GM12878 (cell line): ENCODE measurements around the gene PDE6C. TPM values are rescaled to one million over a fixed set of nuclear protein-coding genes. Genes with fewer than 3 reads are reported as not detected.

Experiments used
- ATAC-seq: fragments of 200-7000 bp; cut with Tn5 transposase; 3 replicates; pipeline ENCODE4 v1.9.1; 2020; ENCODE audit warnings: mild to moderate bottlenecking, moderate library complexity
- BruUV-seq: library from RNA; stranded (reverse); fragments of 400-500 nt; replicated peaks from 2 replicates; lab custom pipeline; 2021; lab: Mats Ljungman, UMichigan
- CTCF ChIA-PET: fragments of 300-600 bp; sonication (Branson Sonifier 250); formaldehyde crosslinking; extraction: SDS; loops from one replicate; lab custom pipeline; 2021; ENCODE audit warnings: inconsistent platforms; lab: Yijun Ruan, JAX
- POLR2A ChIA-PET: fragments of 350-600 bp; formaldehyde crosslinking; extraction: SDS; loops from one replicate; lab custom pipeline; 2021; ENCODE audit warnings: inconsistent platforms; lab: Charles Lee
- RAD21 ChIA-PET: fragments of 300-600 bp; sonication (Branson Sonifier 250); formaldehyde crosslinking; loops from one replicate; lab custom pipeline; 2023; ENCODE audit warnings: antibody characterized with exemption; ENCODE audit not compliant: unreplicated experiment; lab: Charles Lee
- SMC1A ChIA-PET: fragments of 300-600 bp; sonication (Branson Sonifier 250); formaldehyde crosslinking; loops from one replicate; lab custom pipeline; 2023; ENCODE audit not compliant: unreplicated experiment, uncharacterized antibody; lab: Charles Lee
- DNase-seq: peaks from one replicate; pipeline ENCODE4 v3.0.0-alpha.2; 2011; ENCODE audit warnings: low read depth, low spot score
- FAIRE-seq: peaks from 3 replicates; lab custom pipeline; 2011; peaks lifted over from hg19 to GRCh38; lab: Jason Lieb, UNC
- H2AFZ ChIP-seq: 2 replicates; pipeline ENCODE4 v1.6.0; 2011; ENCODE audit warnings: low read depth, low read length, control low read depth; ENCODE audit not compliant: control insufficient read depth
- H3K27ac ChIP-seq: 2 replicates; pipeline ENCODE4 v1.5.1; 2011; ENCODE audit warnings: control low read depth; ENCODE audit not compliant: control insufficient read depth, insufficient read depth
- H3K27me3 ChIP-seq, 2 experiments: replicated peaks in 1 of 2; 2 replicates each; pipeline versions ENCODE4 v1.6.0 to v1.6.1; 2011; ENCODE audit warnings: low read length in 1 of 2; ENCODE audit not compliant: control insufficient read depth in 2 of 2, insufficient read depth in 2 of 2
- H3K36me3 ChIP-seq, 2 experiments: 2 replicates each; pipeline ENCODE4 v1.5.1; 2011; ENCODE audit warnings: low read length in 1 of 2; ENCODE audit not compliant: control insufficient read depth in 2 of 2, insufficient read depth in 2 of 2
- H3K4me1 ChIP-seq: 2 replicates; pipeline ENCODE4 v1.6.1; 2011; ENCODE audit warnings: mild to moderate bottlenecking, low read length, moderate library complexity, mixed read lengths; ENCODE audit not compliant: control insufficient read depth, insufficient read depth
- H3K4me2 ChIP-seq: 2 replicates; pipeline ENCODE4 v1.6.0; 2011; ENCODE audit warnings: control low read depth; ENCODE audit not compliant: control insufficient read depth, insufficient read depth
- H3K4me3 ChIP-seq: fragments of 200-600 bp; sonication (generic); 2 replicates; pipeline ENCODE4 v1.5.1; 2016
- H3K79me2 ChIP-seq: 2 replicates; pipeline ENCODE4 v1.6.0; 2011; ENCODE audit warnings: low read length; ENCODE audit not compliant: control insufficient read depth, insufficient read depth
- H3K9ac ChIP-seq: 2 replicates; pipeline ENCODE4 v1.8.0; 2011; ENCODE audit warnings: low read length, control low read depth, mixed read lengths; ENCODE audit not compliant: control insufficient read depth, insufficient read depth
- H3K9me3 ChIP-seq: replicated peaks from 3 replicates; pipeline ENCODE4 v1.5.1; 2011; ENCODE audit warnings: mild to moderate bottlenecking, low read length; ENCODE audit not compliant: control insufficient read depth, insufficient read depth
- H4K20me1 ChIP-seq: 2 replicates; pipeline ENCODE4 v1.6.0; 2011; ENCODE audit not compliant: control insufficient read depth, insufficient read depth
- ATF3 ChIP-seq: IDR thresholded peaks from 2 replicates; pipeline ENCODE4 v1.6.1; 2011; ENCODE audit warnings: low read depth, mild to moderate bottlenecking, low read length, moderate library complexity, borderline replicate concordance; ENCODE audit errors: extremely low read depth
- BMI1 ChIP-seq: fragments of 450-650 bp; IDR thresholded peaks from 2 replicates; pipeline ENCODE4 v1.6.1; 2016; ENCODE audit warnings: mild to moderate bottlenecking, moderate library complexity, borderline replicate concordance
- CBX5 ChIP-seq: sonication (generic); IDR thresholded peaks from 2 replicates; pipeline ENCODE4 v1.6.1; 2016; ENCODE audit warnings: low read depth, moderate library complexity, mild to moderate bottlenecking, inconsistent platforms
- FOXM1 ChIP-seq: IDR thresholded peaks from 2 replicates; pipeline ENCODE4 v1.6.1; 2012; ENCODE audit warnings: low read depth, mild to moderate bottlenecking, inconsistent platforms, low read length, moderate library complexity
- HCFC1 ChIP-seq: fragments of 150-350 bp; IDR thresholded peaks from 2 replicates; pipeline ENCODE4 v1.6.1; 2014; ENCODE audit warnings: low read length
- LARP7 ChIP-seq: fragments of 450-650 bp; IDR thresholded peaks from 2 replicates; pipeline ENCODE4 v1.6.1; 2017; ENCODE audit warnings: mild to moderate bottlenecking
- USF1 ChIP-seq: IDR thresholded peaks from 2 replicates; pipeline ENCODE4 v1.6.1; 2011; ENCODE audit warnings: borderline replicate concordance, low read depth, mild to moderate bottlenecking, moderate library complexity, mixed read lengths, low read length; ENCODE audit not compliant: insufficient read depth; ENCODE audit errors: extremely low read length
- USF2 ChIP-seq: IDR thresholded peaks from 2 replicates; pipeline ENCODE4 v1.6.1; 2011; ENCODE audit warnings: low read depth, low read length, improper control_type of control experiment, borderline replicate concordance
- ZBTB40 ChIP-seq: fragments of 450-650 bp; IDR thresholded peaks from 2 replicates; pipeline ENCODE4 v1.6.1; 2016; ENCODE audit warnings: mild to moderate bottlenecking, moderate library complexity, borderline replicate concordance
- ZNF384 ChIP-seq: IDR thresholded peaks from 2 replicates; pipeline ENCODE4 v1.6.1; 2012; ENCODE audit warnings: low read depth, mild to moderate bottlenecking, low read length, improper control_type of control experiment, borderline replicate concordance
- ZNF622 ChIP-seq: fragments of 450-650 bp; IDR thresholded peaks from 2 replicates; pipeline ENCODE4 v1.6.1; 2017; ENCODE audit warnings: mild to moderate bottlenecking, inconsistent platforms
- WGBS: methylation state at CpG from one replicate; pipeline ENCODE4 v1.1.6; 2016; ENCODE audit warnings: low lambda C conversion rate; ENCODE audit not compliant: insufficient replicate concordance, insufficient coverage; ENCODE audit errors: missing lambda C conversion rate; 5-methylcytosine and 5-hydroxymethylcytosine counted together
- in situ Hi-C: fragments of 300-500 bp; cut with MboI; formaldehyde crosslinking; loops from 9 replicates; pipeline ENCODE4 v1.14.3; 2018; ENCODE audit warnings: mixed read lengths
- intact Hi-C: fragments of 100-400 bp; cut with micrococcal nuclease; formaldehyde crosslinking; loops from one replicate; pipeline ENCODE4 v1.14.2; 2022; ENCODE audit not compliant: unreplicated experiment
- polyA plus RNA-seq, 11 experiments: library from polyadenylated mRNA; depleted of rRNA in 4 of 11; unstranded in 6 of 11; stranded (reverse) in 5 of 11; fragments of >200 nt; fragmentation: Nextera tagmentation in 4 of 11; fragmentation: Illumina TruSeq in 1 of 11; extraction: Ambion mirVana in 4 of 11; extraction: Trizol in 1 of 11; gene quantifications; 1 replicate in 1 of 11; 2 replicates in 10 of 11; pipeline versions ENCODE4 v1.2.1 to v1.2.3, GENCODE V29; 2011 to 2016; ENCODE audit warnings: inconsistent platforms in 2 of 11, missing spikeins in 2 of 11, low read depth in 1 of 11
- total RNA-seq, 4 experiments: library from RNA; depleted of rRNA in 3 of 4; stranded (reverse); fragments of >200 nt in 3 of 4; fragmentation: Illumina TruSeq in 1 of 4; extraction: Trizol in 1 of 4; gene quantifications; 2 replicates each; pipeline versions ENCODE4 v1.2.1 to v1.2.3, GENCODE V29; 2013 to 2021

Gene PDE6C
- total and polyA plus RNA-seq, 10 of the 15 experiments (the other 5 are each of a cell fraction or from before 2014, with no cell fraction given): not detected

- ChIA-PET CTCF (interaction anchor here (0.6 kb wide), 1 partner anchor 781 kb away, joined by 3 read pairs; no protein-coding TSS in a partner anchor), SMC1A (no interaction called here), POLR2A (no interaction called here), RAD21 (no interaction called here)
- in situ Hi-C loops (no loop called here), intact Hi-C loops (no loop called here)
- H3K4me3 ChIP-seq: no peak overlapping the region
- no peaks in the 10 kb centered on the region for H3K9me3 ChIP-seq
- FAIRE-seq (no peak), DNase-seq (no peak), ATAC-seq (no peak)
- no peaks in the 10 kb centered on the region for H3K27me3 ChIP-seq
- no peak overlapping the region for H3K4me2 ChIP-seq
- no peak for TF ChIP-seq ZNF622
- TF ChIP-seq FOXM1: no peak
- no peak for TF ChIP-seq BMI1
- no peak for TF ChIP-seq LARP7
- TF ChIP-seq CBX5: no peak
- no peak for TF ChIP-seq USF2
- no peak for TF ChIP-seq ATF3
- TF ChIP-seq HCFC1: no peak
- no peak for TF ChIP-seq ZBTB40
- TF ChIP-seq ZNF384: no peak
- TF ChIP-seq USF1: no peak
- no peaks in the 10 kb centered on the region for H4K20me1 ChIP-seq
- H3K9ac ChIP-seq: no peak overlapping the region
- BruUV-seq: no TSS peak
- H3K27ac ChIP-seq: no peak overlapping the region
- no peaks in the 10 kb centered on the region for H3K79me2 ChIP-seq
- H3K36me3 ChIP-seq: peaks cover 0 to 5% of the 10 kb centered on the region in 2 experiments; a peak in 1 of 4 replicates
- WGBS: 94% methylated on average over 4 of the region's 4 CpGs
- no peak overlapping the region for H2AFZ ChIP-seq
- H3K4me1 ChIP-seq: no peaks in the 10 kb centered on the region
Observed at GRCh38 chr10:93666030-93666429, 53.7 kb downstream of the PDE6C start.
